Stimulated activated CD8-positive, alpha-beta memory T cell treated with anti-CD3 and anti-CD28 coated beads, Interleukin-4, amount 100 ng/mL, for 1 hour (primary cell): ENCODE results near the gene ARL9.
A peak's percentile ranks its signal among the peaks of the same experiment; 100 is the strongest.

Source experiments
- DNase-seq, 2 donors: peaks; one replicate each; pipeline ENCODE4 v3.0.0-alpha.2; 2020; ENCODE audit warnings: low read depth in 2 of 2, low spot score in 1 of 2

The ARL9 gene

GRCh38 chr4:56531149-56531770, 25.7 kb downstream of the ARL9 start:
- no peak for DNase-seq

- no peak for DNase-seq
These were observed 26.2 kb downstream of the ARL9 start for GRCh38 chr4:56531823-56532222.

GRCh38 chr4:56532239-56532638, 26.6 kb downstream of the ARL9 start:
- no peak for DNase-seq

GRCh38 chr4:56535915-56536314, 30.3 kb downstream of the ARL9 start:
- no peak for DNase-seq

- no peak for DNase-seq
These were observed 31.6 kb downstream of the ARL9 start for GRCh38 chr4:56537147-56537546.

- DNase-seq, result no peak
These were observed 35.2 kb downstream of the ARL9 start for GRCh38 chr4:56540826-56541225.

GRCh38 chr4:56544573-56545131, 39.1 kb downstream of the ARL9 start:
- peak; percentile 66 to 76 for DNase-seq

- no peak for DNase-seq
These were observed 45.1 kb downstream of the ARL9 start for GRCh38 chr4:56550642-56551041.

GRCh38 chr4:56551516-56551915, 45.9 kb downstream of the ARL9 start:
- no peak for DNase-seq

- no peak for DNase-seq
These were observed 46.7 kb downstream of the ARL9 start for GRCh38 chr4:56552273-56552672.

- no peak for DNase-seq
These were observed 64.5 kb downstream of the ARL9 start for GRCh38 chr4:56570041-56570440.
